ENCODE results near the gene CYP2A13. TPM values are rescaled to one million over a fixed set of nuclear protein-coding genes. Genes with fewer than 3 reads are reported as not detected.
A peak's percentile ranks its signal among the peaks of the same experiment; 100 is the strongest.
"Not testable (repeated sequence)": the region's sequence is repeated elsewhere in the genome, so short reads cannot be mapped to it uniquely, and the experiment has no call there.

CYP2A13 gene
- polyA plus RNA-seq, 2 donors = not detected

GRCh38 chr19:41112728-41113290, 24.6 kb downstream of the CYP2A13 start:
- Histone ChIP-seq H3K36me3 (ENCODE audit: control insufficient read depth in 2 of 2, insufficient read depth in 2 of 2, low read length in 1 of 2) (no peaks in the 10 kb centered on the region), H3K9me3 (ENCODE audit: control insufficient read depth in 2 of 2, insufficient read depth in 1 of 2, low read depth in 1 of 2, low read length in 1 of 2) (no peaks in the 10 kb centered on the region), H3K27me3 (ENCODE audit: control insufficient read depth in 1 of 2, insufficient read depth in 2 of 2, low read length in 2 of 2) (no peaks in the 10 kb centered on the region), H3K4me3 (ENCODE audit: low read depth in 1 of 2, low read length in 2 of 2) (no peak overlapping the region), H3K27ac (ENCODE audit: low read depth in 2 of 2, low read length in 1 of 2) (peak overlapping the region; percentile 85 to 86), H3K4me1 (ENCODE audit: control insufficient read depth in 2 of 2, insufficient read depth in 2 of 2, low read length in 1 of 2) (peaks cover 0 to 4% of the 10 kb centered on the region in 2 donors)
- WGBS, 2 donors = 58 to 74% methylated on average over 7 of the region's 7 CpGs

- H3K9me3 ChIP-seq (ENCODE audit: control insufficient read depth in 2 of 2, insufficient read depth in 1 of 2, low read depth in 1 of 2, low read length in 1 of 2) = no peaks in the 10 kb centered on the region
- 45 to 54% methylated on average over 7 of the region's 7 CpGs for WGBS, 2 donors
- H3K27me3 ChIP-seq (ENCODE audit: control insufficient read depth in 1 of 2, insufficient read depth in 2 of 2, low read length in 2 of 2) = no peaks in the 10 kb centered on the region
- no peaks in the 10 kb centered on the region for H3K36me3 ChIP-seq (ENCODE audit: control insufficient read depth in 2 of 2, insufficient read depth in 2 of 2, low read length in 1 of 2)
- no peak within 1 kb of the TSS for H3K4me3 ChIP-seq (ENCODE audit: low read depth in 1 of 2, low read length in 2 of 2)
- peak within 1 kb of the TSS; percentile 47 to 64 for H3K27ac ChIP-seq (ENCODE audit: low read depth in 2 of 2, low read length in 1 of 2)
- H3K4me1 ChIP-seq (ENCODE audit: control insufficient read depth in 2 of 2, insufficient read depth in 2 of 2, low read length in 1 of 2) = peaks cover 0 to 4% of the 10 kb centered on the region in 2 donors
Measured at GRCh38 chr19:41114132-41114531, 25.9 kb downstream of the CYP2A13 start, which contains the start of gene CYP2F1. Gene CYP2F1, plus strand, starts transcription at chr19:41114432. Its CDS starts 1,757 bp downstream, at chr19:41116189.

DNA sequence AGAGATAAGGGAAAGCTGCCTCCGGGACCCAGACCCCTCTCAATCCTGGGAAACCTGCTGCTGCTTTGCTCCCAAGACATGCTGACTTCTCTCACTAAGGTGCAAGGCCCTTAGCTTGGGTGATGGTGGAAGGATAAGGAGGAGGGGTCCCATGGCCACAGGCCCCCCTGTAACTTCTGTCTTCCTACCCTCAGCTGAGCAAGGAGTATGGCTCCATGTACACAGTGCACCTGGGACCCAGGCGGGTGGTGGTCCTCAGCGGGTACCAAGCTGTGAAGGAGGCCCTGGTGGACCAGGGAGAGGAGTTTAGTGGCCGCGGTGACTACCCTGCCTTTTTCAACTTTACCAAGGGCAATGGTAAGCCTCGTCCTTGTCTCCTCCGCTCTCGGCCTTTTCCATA, 28.0 kb downstream of the CYP2A13 start:
- H3K36me3 ChIP-seq (ENCODE audit: control insufficient read depth in 2 of 2, insufficient read depth in 2 of 2, low read length in 1 of 2) = no peaks in the 10 kb centered on the region
- 86 to 93% methylated on average over 8 of the region's 8 CpGs for WGBS, 2 donors
- no peak overlapping the region for H3K27ac ChIP-seq (ENCODE audit: low read depth in 2 of 2, low read length in 1 of 2)
- peaks cover 0 to 4% of the 10 kb centered on the region in 2 donors for H3K4me1 ChIP-seq (ENCODE audit: control insufficient read depth in 2 of 2, insufficient read depth in 2 of 2, low read length in 1 of 2)
- H3K9me3 ChIP-seq (ENCODE audit: control insufficient read depth in 2 of 2, insufficient read depth in 1 of 2, low read depth in 1 of 2, low read length in 1 of 2) = no peaks in the 10 kb centered on the region
- no peaks in the 10 kb centered on the region for H3K27me3 ChIP-seq (ENCODE audit: control insufficient read depth in 1 of 2, insufficient read depth in 2 of 2, low read length in 2 of 2)
- H3K4me3 ChIP-seq (ENCODE audit: low read depth in 1 of 2, low read length in 2 of 2) = no peak overlapping the region

DNA sequence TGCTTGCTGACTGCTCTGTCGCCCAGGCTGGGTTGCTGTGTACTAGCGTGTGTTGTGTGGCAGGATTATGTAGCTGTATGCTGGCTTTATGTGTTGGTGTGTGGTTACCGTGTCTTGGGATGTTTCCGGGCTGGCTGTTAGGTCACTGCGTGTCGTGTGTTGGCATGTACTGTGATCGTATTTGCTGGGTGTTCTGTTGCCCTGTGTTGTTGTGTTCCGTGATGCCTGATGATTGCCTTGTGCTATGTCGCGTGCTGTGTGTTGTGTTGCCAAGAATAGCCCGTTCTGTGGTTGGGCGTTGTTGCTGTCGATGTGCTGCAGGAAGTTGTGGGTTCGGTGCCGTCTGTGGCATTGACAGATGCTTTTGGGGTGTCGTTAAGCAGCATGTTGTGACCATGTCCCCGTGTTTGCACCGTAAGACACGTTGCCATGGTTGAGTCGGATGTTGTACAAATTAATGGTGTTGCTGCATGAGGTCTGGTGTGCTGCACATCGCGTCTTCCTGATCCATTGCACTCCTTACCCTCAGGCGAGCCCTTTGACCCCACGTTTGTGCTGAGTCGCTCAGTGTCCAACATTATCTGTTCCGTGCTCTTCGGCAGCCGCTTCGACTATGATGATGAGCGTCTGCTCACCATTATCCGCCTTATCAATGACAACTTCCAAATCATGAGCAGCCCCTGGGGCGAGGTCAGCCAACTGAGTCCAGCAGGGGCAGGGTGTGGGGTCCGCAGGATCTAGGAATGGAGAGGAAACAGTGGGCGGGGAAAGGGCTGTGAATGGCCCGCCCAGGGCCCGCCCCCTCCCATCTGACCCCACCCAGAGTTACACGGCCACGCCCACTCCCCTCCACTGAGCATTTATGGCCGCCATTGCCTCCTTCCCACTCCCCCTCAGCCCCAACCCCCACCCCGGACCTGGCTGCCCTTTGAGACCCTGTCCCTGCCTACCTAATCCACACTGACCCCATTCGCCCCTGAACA, 33.0 kb downstream of the CYP2A13 start:
- 71 to 79% methylated on average over 33 to 38 of the region's 41 CpGs for WGBS, 2 donors
- not testable (repeated sequence) for H3K4me1 ChIP-seq (ENCODE audit: control insufficient read depth in 2 of 2, insufficient read depth in 2 of 2, low read length in 1 of 2); H3K36me3 ChIP-seq (ENCODE audit: control insufficient read depth in 2 of 2, insufficient read depth in 2 of 2, low read length in 1 of 2); H3K27me3 ChIP-seq (ENCODE audit: control insufficient read depth in 1 of 2, insufficient read depth in 2 of 2, low read length in 2 of 2); H3K4me3 ChIP-seq (ENCODE audit: low read depth in 1 of 2, low read length in 2 of 2); H3K9me3 ChIP-seq (ENCODE audit: control insufficient read depth in 2 of 2, insufficient read depth in 1 of 2, low read depth in 1 of 2, low read length in 1 of 2); H3K27ac ChIP-seq (ENCODE audit: low read depth in 2 of 2, low read length in 1 of 2)

DNA sequence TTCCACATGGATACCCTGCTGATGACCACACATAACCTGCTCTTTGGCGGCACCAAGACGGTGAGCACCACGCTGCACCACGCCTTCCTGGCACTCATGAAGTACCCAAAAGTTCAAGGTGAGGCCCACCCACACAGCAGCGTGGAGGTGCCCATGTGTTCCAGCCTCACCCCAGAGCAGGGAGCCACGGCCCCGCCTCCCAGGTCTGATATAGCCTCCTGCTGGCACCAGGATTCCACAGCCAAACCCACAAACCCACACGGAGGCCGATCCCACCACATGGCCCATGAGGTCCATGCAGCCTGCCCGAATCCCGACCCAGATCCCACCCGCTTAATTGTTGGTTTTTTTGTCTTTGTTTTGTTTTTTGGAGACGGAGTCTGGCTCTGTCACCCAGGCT, 34.6 kb downstream of the CYP2A13 start:
- H3K27me3 ChIP-seq (ENCODE audit: control insufficient read depth in 1 of 2, insufficient read depth in 2 of 2, low read length in 2 of 2); H3K4me1 ChIP-seq (ENCODE audit: control insufficient read depth in 2 of 2, insufficient read depth in 2 of 2, low read length in 1 of 2); H3K9me3 ChIP-seq (ENCODE audit: control insufficient read depth in 2 of 2, insufficient read depth in 1 of 2, low read depth in 1 of 2, low read length in 1 of 2); H3K27ac ChIP-seq (ENCODE audit: low read depth in 2 of 2, low read length in 1 of 2); H3K36me3 ChIP-seq (ENCODE audit: control insufficient read depth in 2 of 2, insufficient read depth in 2 of 2, low read length in 1 of 2); H3K4me3 ChIP-seq (ENCODE audit: low read depth in 1 of 2, low read length in 2 of 2): not testable (repeated sequence)
- WGBS, 2 donors = 84 to 90% methylated on average over 13 of the region's 13 CpGs

DNA sequence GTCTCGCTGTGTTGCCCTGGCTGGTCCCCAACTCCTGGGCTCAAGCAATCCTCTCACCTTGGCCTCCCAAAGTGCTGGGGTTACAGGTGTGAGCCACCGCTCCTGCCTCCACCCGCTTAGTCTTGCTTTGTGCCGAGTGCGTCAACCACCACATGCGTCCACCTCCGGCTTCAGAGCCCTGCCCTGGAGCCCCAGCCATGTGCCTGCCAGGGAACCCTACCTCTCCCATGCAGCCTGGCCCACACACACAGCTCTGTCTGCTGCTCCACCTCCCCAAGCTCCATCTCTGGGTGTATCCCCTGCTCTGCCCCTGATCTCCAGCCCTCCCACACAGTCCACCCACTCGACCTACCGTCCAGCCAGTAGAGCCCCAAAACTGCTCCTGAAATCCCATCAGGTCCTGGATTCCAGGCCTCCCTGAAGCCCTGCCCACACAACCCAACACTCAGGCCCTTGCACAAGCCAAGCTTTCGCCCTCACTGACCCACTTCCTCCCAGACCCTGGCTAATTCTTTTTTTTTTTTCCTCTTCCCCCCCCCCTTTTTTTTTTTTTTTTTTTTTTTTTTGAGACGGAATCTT, 35.6 kb downstream of the CYP2A13 start:
- Histone ChIP-seq H3K27ac (ENCODE audit: low read depth in 2 of 2, low read length in 1 of 2) (no peak overlapping the region), H3K4me1 (ENCODE audit: control insufficient read depth in 2 of 2, insufficient read depth in 2 of 2, low read length in 1 of 2) (peaks cover 0 to 2% of the 10 kb centered on the region in 2 donors), H3K9me3 (ENCODE audit: control insufficient read depth in 2 of 2, insufficient read depth in 1 of 2, low read depth in 1 of 2, low read length in 1 of 2) (no peaks in the 10 kb centered on the region), H3K27me3 (ENCODE audit: control insufficient read depth in 1 of 2, insufficient read depth in 2 of 2, low read length in 2 of 2) (no peaks in the 10 kb centered on the region), H3K4me3 (ENCODE audit: low read depth in 1 of 2, low read length in 2 of 2) (no peak overlapping the region), H3K36me3 (ENCODE audit: control insufficient read depth in 2 of 2, insufficient read depth in 2 of 2, low read length in 1 of 2) (no peaks in the 10 kb centered on the region)
- 88 to 89% methylated on average over 11 of the region's 11 CpGs for WGBS, 2 donors

GRCh38 chr19:41126765-41127203, 38.5 kb downstream of the CYP2A13 start:
- not testable (repeated sequence) for H3K4me3 ChIP-seq (ENCODE audit: low read depth in 1 of 2, low read length in 2 of 2); H3K27ac ChIP-seq (ENCODE audit: low read depth in 2 of 2, low read length in 1 of 2); H3K27me3 ChIP-seq (ENCODE audit: control insufficient read depth in 1 of 2, insufficient read depth in 2 of 2, low read length in 2 of 2); H3K4me1 ChIP-seq (ENCODE audit: control insufficient read depth in 2 of 2, insufficient read depth in 2 of 2, low read length in 1 of 2); H3K9me3 ChIP-seq (ENCODE audit: control insufficient read depth in 2 of 2, insufficient read depth in 1 of 2, low read depth in 1 of 2, low read length in 1 of 2); H3K36me3 ChIP-seq (ENCODE audit: control insufficient read depth in 2 of 2, insufficient read depth in 2 of 2, low read length in 1 of 2)
- 50% methylated on average over 2 of the region's 2 CpGs for WGBS, 2 donors

- not testable (repeated sequence) for H3K27me3 ChIP-seq (ENCODE audit: control insufficient read depth in 1 of 2, insufficient read depth in 2 of 2, low read length in 2 of 2); H3K9me3 ChIP-seq (ENCODE audit: control insufficient read depth in 2 of 2, insufficient read depth in 1 of 2, low read depth in 1 of 2, low read length in 1 of 2); H3K36me3 ChIP-seq (ENCODE audit: control insufficient read depth in 2 of 2, insufficient read depth in 2 of 2, low read length in 1 of 2); H3K4me1 ChIP-seq (ENCODE audit: control insufficient read depth in 2 of 2, insufficient read depth in 2 of 2, low read length in 1 of 2); H3K4me3 ChIP-seq (ENCODE audit: low read depth in 1 of 2, low read length in 2 of 2); H3K27ac ChIP-seq (ENCODE audit: low read depth in 2 of 2, low read length in 1 of 2)
- 74 to 85% methylated on average over 7 of the region's 7 CpGs for WGBS, 2 donors
Measured at GRCh38 chr19:41127362-41127761, 39.1 kb downstream of the CYP2A13 start.

GRCh38 chr19:41127801-41128300, 39.6 kb downstream of the CYP2A13 start:
- not testable (repeated sequence) for H3K4me1 ChIP-seq (ENCODE audit: control insufficient read depth in 2 of 2, insufficient read depth in 2 of 2, low read length in 1 of 2); H3K36me3 ChIP-seq (ENCODE audit: control insufficient read depth in 2 of 2, insufficient read depth in 2 of 2, low read length in 1 of 2); H3K27me3 ChIP-seq (ENCODE audit: control insufficient read depth in 1 of 2, insufficient read depth in 2 of 2, low read length in 2 of 2); H3K4me3 ChIP-seq (ENCODE audit: low read depth in 1 of 2, low read length in 2 of 2); H3K9me3 ChIP-seq (ENCODE audit: control insufficient read depth in 2 of 2, insufficient read depth in 1 of 2, low read depth in 1 of 2, low read length in 1 of 2); H3K27ac ChIP-seq (ENCODE audit: low read depth in 2 of 2, low read length in 1 of 2)
- WGBS, 2 donors = 0 to 4% methylated on average over 13 to 29 of the region's 29 CpGs

Data from esophagus (tissue), 2 donors.